WTC11 (cell line): ENCODE data around the gene CDX1. TPM values are rescaled to one million over a fixed set of nuclear protein-coding genes. Genes with fewer than 3 reads are reported as not detected.

Experiments
- ATAC-seq: fragments of 200-7000 bp; cut with Tn5 transposase; 2 replicates; pipeline ENCODE4 v1.10.0; 2021; ENCODE audit warnings: mild to moderate bottlenecking, moderate library complexity
- CTCF ChIA-PET: fragments of 300-600 bp; sonication (Branson Sonifier 250); formaldehyde crosslinking; loops from one replicate; lab custom pipeline; 2021; ENCODE audit warnings: antibody characterized with exemption; lab: Charles Lee
- POLR2A ChIA-PET: fragments of 350-600 bp; sonication (Branson Sonifier 250); formaldehyde crosslinking; loops from one replicate; lab custom pipeline; 2021; ENCODE audit warnings: antibody characterized with exemption; lab: Charles Lee
- DNase-seq: peaks from one replicate; pipeline ENCODE4 v3.0.0; 2021; ENCODE audit warnings: low spot score
- H3K27ac Mint-ChIP-seq: 2 replicates; pipeline ENCODE4 v1.8.0; 2021; ENCODE audit warnings: mixed read lengths
- H3K27me3 Mint-ChIP-seq: 2 replicates; pipeline ENCODE4 v1.8.0; 2021; ENCODE audit warnings: low read depth, mild to moderate bottlenecking, moderate library complexity, mixed read lengths
- H3K36me3 Mint-ChIP-seq: 2 replicates; pipeline ENCODE4 v1.8.0; 2021; ENCODE audit warnings: mixed read lengths
- H3K4me1 Mint-ChIP-seq: 2 replicates; pipeline ENCODE4 v1.8.0; 2022; ENCODE audit warnings: mixed read lengths
- H3K4me3 Mint-ChIP-seq: 2 replicates; pipeline ENCODE4 v1.8.0; 2021; ENCODE audit warnings: mild to moderate bottlenecking, moderate library complexity, mixed read lengths
- H3K9me3 Mint-ChIP-seq: 2 replicates; pipeline ENCODE4 v1.8.0; 2021; ENCODE audit warnings: mixed read lengths
- ATF1 ChIP-seq: sonication (generic); formaldehyde crosslinking; IDR thresholded peaks from 2 replicates; pipeline ENCODE4 v1.8.1; 2023; ENCODE audit warnings: mild to moderate bottlenecking, moderate library complexity, missing genetic modification reagents
- CREM ChIP-seq: sonication (generic); formaldehyde crosslinking; IDR thresholded peaks from 2 replicates; pipeline ENCODE4 v1.8.1; 2022; ENCODE audit warnings: mild to moderate bottlenecking, missing genetic modification reagents, moderate library complexity
- ERG ChIP-seq: fragments of 250-450 bp; sonication (Bioruptor Pico); IDR thresholded peaks from 2 replicates; pipeline ENCODE4 v1.8.0; 2021; ENCODE audit warnings: mild to moderate bottlenecking
- ESRRA ChIP-seq: sonication (generic); formaldehyde crosslinking; IDR thresholded peaks from 2 replicates; pipeline ENCODE4 v1.8.1; 2022; ENCODE audit warnings: mild to moderate bottlenecking, missing genetic modification reagents, borderline replicate concordance
- ETV6 ChIP-seq: sonication (generic); formaldehyde crosslinking; IDR thresholded peaks from 2 replicates; pipeline ENCODE4 v1.8.1; 2022; ENCODE audit warnings: mild to moderate bottlenecking, missing genetic modification reagents
- JUN ChIP-seq: sonication (generic); formaldehyde crosslinking; IDR thresholded peaks from 2 replicates; pipeline ENCODE4 v1.8.0; 2023; ENCODE audit warnings: mild to moderate bottlenecking, missing genetic modification reagents
- MAX ChIP-seq: sonication (generic); formaldehyde crosslinking; IDR thresholded peaks from 2 replicates; pipeline ENCODE4 v1.8.0; 2022; ENCODE audit warnings: mild to moderate bottlenecking, missing genetic modification reagents
- MXD4 ChIP-seq: fragments of 250-450 bp; sonication (Bioruptor Pico); IDR thresholded peaks from 2 replicates; pipeline ENCODE4 v1.8.0; 2021; ENCODE audit warnings: mild to moderate bottlenecking, moderate library complexity, borderline replicate concordance
- NR3C1 ChIP-seq: sonication (generic); formaldehyde crosslinking; conservative IDR thresholded peaks from 2 replicates; pipeline ENCODE4 v1.8.1; 2023; ENCODE audit warnings: low read depth, mild to moderate bottlenecking, missing genetic modification reagents
- OVOL2 ChIP-seq: fragments of 250-450 bp; sonication (Bioruptor Pico); IDR thresholded peaks from 2 replicates; pipeline ENCODE4 v1.9.0; 2021; ENCODE audit warnings: mild to moderate bottlenecking, borderline replicate concordance
- PRRX2 ChIP-seq: fragments of 250-450 bp; sonication (Bioruptor Pico); IDR thresholded peaks from 2 replicates; pipeline ENCODE4 v1.8.0; 2021; ENCODE audit warnings: mild to moderate bottlenecking
- SP1 ChIP-seq: sonication (generic); formaldehyde crosslinking; conservative IDR thresholded peaks from 2 replicates; pipeline ENCODE4 v1.8.1; 2022; ENCODE audit warnings: missing genetic modification reagents
- TEAD4 ChIP-seq: sonication (generic); formaldehyde crosslinking; IDR thresholded peaks from 2 replicates; pipeline ENCODE4 v1.8.0; 2022; ENCODE audit warnings: mild to moderate bottlenecking, missing genetic modification reagents
- ZNF121 ChIP-seq: sonication (generic); formaldehyde crosslinking; IDR thresholded peaks from 2 replicates; pipeline ENCODE4 v1.8.0; 2023; ENCODE audit warnings: missing genetic modification reagents
- ZNF232 ChIP-seq: sonication (generic); formaldehyde crosslinking; IDR thresholded peaks from 2 replicates; pipeline ENCODE4 v1.8.0; 2022; ENCODE audit warnings: mild to moderate bottlenecking, missing genetic modification reagents
- ZNF263 ChIP-seq: sonication (generic); formaldehyde crosslinking; IDR thresholded peaks from 2 replicates; pipeline ENCODE4 v1.8.1; 2022; ENCODE audit warnings: low read depth, mild to moderate bottlenecking, moderate library complexity, missing genetic modification reagents
- ZNF532 ChIP-seq: fragments of 250-450 bp; sonication (Bioruptor Pico); IDR thresholded peaks from 2 replicates; pipeline ENCODE4 v1.9.0; 2021; ENCODE audit warnings: mild to moderate bottlenecking, borderline replicate concordance
- ZNF671 ChIP-seq: fragments of 250-450 bp; sonication (Bioruptor Pico); IDR thresholded peaks from 2 replicates; pipeline ENCODE4 v1.8.0; 2021; ENCODE audit warnings: mild to moderate bottlenecking
- total RNA-seq: library from RNA; stranded (reverse); gene quantifications from 3 replicates; pipeline ENCODE4 v1.2.3, GENCODE V29; 2021

CDX1 gene
- total RNA-seq, 1 experiment from 2014 or later, result 0.13 TPM

GRCh38 chr5:150222906-150223305 is 56.3 kb downstream of the CDX1 start:
- no peak for ATAC-seq
- Mint-ChIP-seq H3K36me3 (no peaks in the 10 kb centered on the region), H3K9me3 (no peaks in the 10 kb centered on the region), H3K4me1 (no peaks in the 10 kb centered on the region)
- POLR2A ChIA-PET, result no interaction called here
- TF ChIP-seq SP1 (CRISPR knock-in tag) (no peak), ATF1 (no peak), PRRX2 (no peak), ZNF263 (CRISPR knock-in tag) (no peak), JUN (no peak), ESRRA (CRISPR knock-in tag) (no peak)
- TF ChIP-seq, all 79 proteins: peak for 0
- Mint-ChIP-seq H3K27me3 (0 out of 2 replicates have a peak, but pooled peaks cover 1% of the 10 kb centered on the region), H3K27ac (no peak overlapping the region), H3K4me3 (no peak overlapping the region)
- CTCF ChIA-PET, result no interaction called here
- DNase-seq, result no peak

GRCh38 chr5:150223474-150223873 is 56.9 kb downstream of the CDX1 start:
- Mint-ChIP-seq H3K4me1 (no peaks in the 10 kb centered on the region), H3K27ac (no peak overlapping the region)
- CTCF ChIA-PET, result no interaction called here

More at GRCh38 chr5:150223474-150223873, 56.9 kb downstream of the CDX1 start:
- no peaks in the 10 kb centered on the region for H3K9me3 Mint-ChIP-seq
- H3K27me3 Mint-ChIP-seq, result no peaks in the 10 kb centered on the region
- H3K36me3 Mint-ChIP-seq, result no peaks in the 10 kb centered on the region
- ATAC-seq (no peak), DNase-seq (no peak)
- TF ChIP-seq ETV6, result no peak
- no peak for TF ChIP-seq MAX (CRISPR knock-in tag)
- TF ChIP-seq ZNF232, result no peak
- no peak for TF ChIP-seq NR3C1
- TF ChIP-seq ZNF671, result no peak
- no peak for TF ChIP-seq CREM (CRISPR knock-in tag)
- no peak for TF ChIP-seq OVOL2 (CRISPR knock-in tag)
- TF ChIP-seq ERG, result no peak
- no peak for TF ChIP-seq TEAD4
- TF ChIP-seq ZNF532 (CRISPR knock-in tag), result no peak
- TF ChIP-seq MXD4, result no peak
- TF ChIP-seq ZNF121 (CRISPR knock-in tag), result no peak
- POLR2A ChIA-PET, result no interaction called here
- no peak overlapping the region for H3K4me3 Mint-ChIP-seq
